K562 (cell line): ENCODE measurements around the gene EIF2S3B. TPM values are rescaled to one million over a fixed set of nuclear protein-coding genes. Genes with fewer than 3 reads are reported as not detected.

ENCODE experiments used
- ATAC-seq: fragments of 200-7000 bp; cut with Tn5 transposase; 3 replicates; pipeline ENCODE4 v1.9.1; 2020; ENCODE audit warnings: moderate library complexity
- BruUV-seq: library from RNA; stranded (reverse); fragments of 400-500 nt; replicated peaks from 2 replicates; lab custom pipeline; 2021; lab: Mats Ljungman, UMichigan
- CTCF ChIA-PET: fragments of 300-600 bp; formaldehyde crosslinking; extraction: SDS; loops from one replicate; lab custom pipeline; 2021; ENCODE audit warnings: low intra/inter-chr PET ratio; lab: Yijun Ruan, JAX
- POLR2A ChIA-PET: fragments of 300-600, 350-650 bp; sonication (Branson Sonifier 250); formaldehyde crosslinking; extraction: SDS; loops from one replicate; lab custom pipeline; 2021; ENCODE audit warnings: antibody characterized with exemption, inconsistent platforms; lab: Yijun Ruan, JAX
- DNase-seq, 4 experiments: peaks; one replicate each; pipeline versions ENCODE4 v3.0.0 to v3.0.0-alpha.2; 2011 to 2018; ENCODE audit warnings: low spot score in 3 of 4, mixed read lengths in 3 of 4; ENCODE audit errors: extremely low read depth in 1 of 4
- FAIRE-seq: peaks from 2 replicates; lab custom pipeline; 2011; peaks lifted over from hg19 to GRCh38; lab: Jason Lieb, UNC
- H2AFZ ChIP-seq: 2 replicates; pipeline ENCODE4 v1.6.0; 2011; ENCODE audit warnings: low read depth, low read length, control low read depth, inconsistent platforms
- H3K27ac ChIP-seq: fragments of 200-600 bp; 3 replicates; pipeline ENCODE4 v1.8.0; 2011; ENCODE audit warnings: low read depth, mild to moderate bottlenecking, control low read depth, inconsistent platforms, low read length, moderate library complexity, mixed read lengths; ENCODE audit errors: extremely low read depth
- H3K27me3 ChIP-seq, 2 experiments: fragments of 300-600 bp in 1 of 2; 2 replicates in 1 of 2; 3 replicates in 1 of 2; pipeline versions ENCODE4 v1.6.0 to v1.8.0; 2011; ENCODE audit warnings: inconsistent platforms in 2 of 2, low read length in 2 of 2, mild to moderate bottlenecking in 1 of 2, mixed read lengths in 1 of 2, moderate library complexity in 1 of 2; ENCODE audit not compliant: control insufficient read depth in 2 of 2, insufficient read depth in 2 of 2
- H3K36me3 ChIP-seq: fragments of 300-600 bp; 3 replicates; pipeline ENCODE4 v1.8.0; 2011; ENCODE audit warnings: mild to moderate bottlenecking, low read length, inconsistent platforms; ENCODE audit not compliant: control insufficient read depth, insufficient read depth
- H3K4me1 ChIP-seq, 2 experiments: fragments of 200-600 bp in 1 of 2; replicated peaks in 1 of 2; 2 replicates in 1 of 2; 3 replicates in 1 of 2; pipeline versions ENCODE4 v1.5.1 to v1.8.0; 2011; ENCODE audit warnings: inconsistent platforms in 2 of 2, low read length in 2 of 2, mild to moderate bottlenecking in 1 of 2, mixed read lengths in 1 of 2, moderate library complexity in 1 of 2; ENCODE audit not compliant: control insufficient read depth in 2 of 2, insufficient read depth in 2 of 2
- H3K4me2 ChIP-seq: 2 replicates; pipeline ENCODE4 v1.6.1; 2011; ENCODE audit warnings: low read length, control low read depth, inconsistent platforms, mixed read lengths; ENCODE audit not compliant: insufficient read depth
- H3K4me3 ChIP-seq: fragments of 200-600 bp; sonication (generic), shearing (Covaris generic); 2 replicates; pipeline ENCODE4 v1.5.1; 2016; ENCODE audit warnings: control low read depth, inconsistent platforms
- H3K79me2 ChIP-seq: fragments of 200-600 bp; 3 replicates; pipeline ENCODE4 v1.8.0; 2011; ENCODE audit warnings: low read length, inconsistent platforms; ENCODE audit not compliant: control insufficient read depth, insufficient read depth
- H3K9ac ChIP-seq, 2 experiments: 2 replicates each; pipeline versions ENCODE4 v1.6.0 to v1.6.1; 2011; ENCODE audit warnings: low read depth in 2 of 2, low read length in 2 of 2, control low read depth in 1 of 2, inconsistent platforms in 1 of 2, mild to moderate bottlenecking in 1 of 2, mixed read lengths in 1 of 2; ENCODE audit not compliant: insufficient read depth in 1 of 2
- H3K9me1 ChIP-seq: one replicate; pipeline ENCODE4 v1.6.0; 2011; ENCODE audit warnings: inconsistent platforms, mild to moderate bottlenecking, low read length, moderate library complexity; ENCODE audit not compliant: control insufficient read depth, insufficient read depth
- H3K9me3 ChIP-seq: replicated peaks from 2 replicates; pipeline ENCODE4 v1.5.1; 2011; ENCODE audit warnings: low read depth, low read length, inconsistent platforms; ENCODE audit not compliant: control insufficient read depth, insufficient read depth
- H4K20me1 ChIP-seq: replicated peaks from 2 replicates; pipeline ENCODE4 v1.6.1; 2011; ENCODE audit warnings: low read length, inconsistent platforms, mixed read lengths; ENCODE audit not compliant: control insufficient read depth, insufficient read depth
- ARID1B ChIP-seq: fragments of 450-650 bp; IDR thresholded peaks from 2 replicates; pipeline ENCODE4 v1.6.1; 2016; ENCODE audit warnings: antibody characterized with exemption, mild to moderate bottlenecking, inconsistent platforms
- BMI1 ChIP-seq: fragments of 150-350 bp; IDR thresholded peaks from 2 replicates; pipeline ENCODE4 v1.6.1; 2014; ENCODE audit warnings: low read length
- CTCF ChIP-seq, 3 experiments: IDR thresholded peaks in 2 of 3; conservative IDR thresholded peaks in 1 of 3; 2 replicates each; pipeline ENCODE4 v1.5.1; 2011 to 2012; ENCODE audit warnings: low read length in 3 of 3, mild to moderate bottlenecking in 3 of 3, control low read depth in 2 of 3, improper control_type of control experiment in 1 of 3, inconsistent platforms in 1 of 3, low read depth in 1 of 3, mixed read lengths in 1 of 3, moderate library complexity in 1 of 3; ENCODE audit not compliant: insufficient read depth in 2 of 3
- E2F6 ChIP-seq, 2 experiments: IDR thresholded peaks; 2 replicates each; pipeline ENCODE4 v1.6.1; 2011; ENCODE audit warnings: borderline replicate concordance in 1 of 2, control low read depth in 1 of 2, low read depth in 1 of 2, low read length in 1 of 2, mild to moderate bottlenecking in 1 of 2, mixed read lengths in 1 of 2, moderate library complexity in 1 of 2; ENCODE audit not compliant: insufficient read depth in 1 of 2, insufficient read length in 1 of 2, poor library complexity in 1 of 2, severe bottlenecking in 1 of 2; ENCODE audit errors: extremely low read depth in 1 of 2
- KDM4B ChIP-seq, 2 experiments: fragments of 450-650 bp in 1 of 2; sonication (generic) in 1 of 2; IDR thresholded peaks; 2 replicates each; pipeline ENCODE4 v1.6.1; 2016 to 2017; ENCODE audit warnings: borderline replicate concordance in 2 of 2, antibody characterized with exemption in 1 of 2, low read depth in 1 of 2, mild to moderate bottlenecking in 1 of 2
- KLF6 ChIP-seq: fragments of 250-450 bp; sonication (Bioruptor Pico); IDR thresholded peaks from 2 replicates; pipeline ENCODE4 v1.4.0; 2020; ENCODE audit warnings: mild to moderate bottlenecking, moderate library complexity, borderline replicate concordance
- NR2C2 ChIP-seq, 2 experiments: fragments of 200-800 bp in 1 of 2; sonication (Bioruptor generic) in 1 of 2; sonication (generic) in 1 of 2; formaldehyde crosslinking in 1 of 2; IDR thresholded peaks; 2 replicates each; pipeline versions ENCODE4 v1.6.1 to v1.8.0; 2016 to 2022; ENCODE audit warnings: mild to moderate bottlenecking in 1 of 2, missing compliant biosample characterization in 1 of 2, missing genetic modification characterization in 1 of 2, missing genetic modification reagents in 1 of 2
- OTX1 ChIP-seq: fragments of 450-650 bp; formaldehyde crosslinking; IDR thresholded peaks from 2 replicates; pipeline ENCODE4 v1.4.0; 2022; ENCODE audit warnings: mild to moderate bottlenecking
- POLR3A ChIP-seq: IDR thresholded peaks from 2 replicates; pipeline ENCODE4 v1.6.1; 2011; ENCODE audit warnings: borderline replicate concordance, mild to moderate bottlenecking, moderate library complexity; ENCODE audit not compliant: insufficient read length, insufficient read depth; ENCODE audit errors: extremely low read depth
- PREB ChIP-seq: sonication (generic); formaldehyde crosslinking; IDR thresholded peaks from 2 replicates; pipeline ENCODE4 v1.8.1; 2023; ENCODE audit warnings: mild to moderate bottlenecking, missing genetic modification reagents
- RBM39 ChIP-seq: fragments of 200-400 bp; formaldehyde crosslinking; optimal IDR thresholded peaks from 2 replicates; pipeline ENCODE3; 2018; ENCODE audit warnings: low read depth, low read length
- XRCC4 ChIP-seq: IDR thresholded peaks from one replicate; pipeline ENCODE4 v1.6.1; 2011; ENCODE audit not compliant: insufficient read depth, insufficient read length; ENCODE audit errors: extremely low read depth
- ZBTB1 ChIP-seq: sonication (generic); formaldehyde crosslinking; IDR thresholded peaks from 2 replicates; pipeline ENCODE4 v1.8.1; 2023; ENCODE audit warnings: missing genetic modification reagents, low read depth, mild to moderate bottlenecking, borderline replicate concordance
- ZNF263 ChIP-seq: sonication (generic); formaldehyde crosslinking; IDR thresholded peaks from 2 replicates; pipeline ENCODE4 v1.8.0; 2022; ENCODE audit warnings: mild to moderate bottlenecking, missing genetic modification reagents, borderline replicate concordance
- WGBS: fragments of 100-300 bp; shearing (Covaris generic); methylation state at CpG from one replicate; pipeline ENCODE4 v1.1.6; 2016; ENCODE audit warnings: low coverage, mixed read lengths; ENCODE audit not compliant: insufficient coverage; ENCODE audit errors: missing lambda C conversion rate; 5-methylcytosine and 5-hydroxymethylcytosine counted together
- in situ Hi-C: fragments of 300-500 bp; cut with MboI; formaldehyde crosslinking; loops from 4 replicates; pipeline ENCODE4 v1.15.0; 2018; ENCODE audit warnings: inconsistent platforms, mixed read lengths
- intact Hi-C: fragments of 100-400 bp; cut with micrococcal nuclease; formaldehyde crosslinking; loops from 2 replicates; pipeline ENCODE4 v1.14.2; 2022
- polyA plus RNA-seq, 8 experiments: library from polyadenylated mRNA; depleted of rRNA in 4 of 8; stranded (reverse) in 5 of 8; unstranded in 3 of 8; fragments of >200 nt; fragmentation: Nextera tagmentation in 2 of 8; fragmentation: Illumina TruSeq in 1 of 8; extraction: Ambion mirVana in 2 of 8; extraction: Trizol in 1 of 8; gene quantifications; 2 replicates each; pipeline versions ENCODE4 v1.2.1 to v1.2.3, GENCODE V29; 2011 to 2014; ENCODE audit warnings: inconsistent platforms in 1 of 8, missing spikeins in 1 of 8
- total RNA-seq, 7 experiments: library from RNA; depleted of rRNA in 6 of 7; stranded (reverse); fragments of >200 nt in 6 of 7; fragmentation: Illumina TruSeq in 2 of 7; extraction: Trizol in 2 of 7; gene quantifications; 2 replicates each; pipeline versions ENCODE4 v1.2.1 to v1.2.3, GENCODE V29; 2011 to 2021; ENCODE audit warnings: low replicate concordance in 1 of 7

Gene EIF2S3B
- total and polyA plus RNA-seq, 9 of the 15 experiments (the other 6 are each of a cell fraction or from before 2014, with no cell fraction given), result 0.45 to 5.1 (median 2.0) TPM

- TF ChIP-seq CTCF (IDR thresholded peaks at IDR 0.05 in 2 of 3, conservative IDR thresholded peaks at IDR 0.05 in 1 of 3; ENCODE audit: insufficient read depth in 2 of 3, low read depth in 1 of 3, low read length in 3 of 3), result peak in 2 of 3 experiments; percentile 19 to 43; a peak in 3 of 6 replicates
Measured at GRCh38 chr12:10501030-10501429, 4.7 kb upstream of the EIF2S3B start (continued).

- FAIRE-seq (no peak), DNase-seq (no peak), ATAC-seq (no peak)
- H3K4me1 ChIP-seq, result peaks cover 0 to 4% of the 10 kb centered on the region in 2 experiments; a peak in 1 of 5 replicates
- H3K4me2 ChIP-seq, result no peak overlapping the region
- no peaks in the 10 kb centered on the region for H3K9me3 ChIP-seq
- in situ Hi-C loops, result no loop called here
- H3K9me1 ChIP-seq, result no peaks in the 10 kb centered on the region
- H2AFZ ChIP-seq, result no peak overlapping the region
- H3K27me3 ChIP-seq, result no peaks in the 10 kb centered on the region
- H3K79me2 ChIP-seq, result no peaks in the 10 kb centered on the region
- CTCF ChIA-PET, result no interaction called here
- intact Hi-C loops, result no loop called here
- no TSS peak for BruUV-seq
- H3K9ac ChIP-seq, result no peak overlapping the region
- 0% methylated on average over 1 of the region's 1 CpG for WGBS
- no peaks in the 10 kb centered on the region for H4K20me1 ChIP-seq
- no peak overlapping the region for H3K27ac ChIP-seq
- no peak overlapping the region for H3K4me3 ChIP-seq
- POLR2A ChIA-PET, result no interaction called here
- H3K36me3 ChIP-seq, result no peaks in the 10 kb centered on the region
- TF ChIP-seq OTX1 (CRISPR knock-in tag) (no peak), POLR3A (no peak), RBM39 (no peak), BMI1 (no peak), KDM4B (IDR thresholded peaks at IDR 0.05; ENCODE audit: borderline replicate concordance in 2 of 2, low read depth in 1 of 2) (no peak), NR2C2 (CRISPR knock-in tag; IDR thresholded peaks at IDR 0.05) (no peak), NR2C2 (tag; IDR thresholded peaks at IDR 0.05) (no peak), XRCC4 (no peak), ARID1B (no peak), E2F6 (IDR thresholded peaks at IDR 0.05; ENCODE audit: borderline replicate concordance in 1 of 2, extremely low read depth in 1 of 2, insufficient read depth in 1 of 2, insufficient read length in 1 of 2, low read depth in 1 of 2, low read length in 1 of 2, poor library complexity in 1 of 2, severe bottlenecking in 1 of 2) (no peak), PREB (CRISPR knock-in tag) (no peak), ZBTB1 (no peak), KLF6 (CRISPR knock-in tag) (no peak), ZNF263 (CRISPR knock-in tag) (no peak)
Measured at GRCh38 chr12:10503460-10503859, 2.2 kb upstream of the EIF2S3B start.
